ENCODE data around the gene ERC2.

DNA sequence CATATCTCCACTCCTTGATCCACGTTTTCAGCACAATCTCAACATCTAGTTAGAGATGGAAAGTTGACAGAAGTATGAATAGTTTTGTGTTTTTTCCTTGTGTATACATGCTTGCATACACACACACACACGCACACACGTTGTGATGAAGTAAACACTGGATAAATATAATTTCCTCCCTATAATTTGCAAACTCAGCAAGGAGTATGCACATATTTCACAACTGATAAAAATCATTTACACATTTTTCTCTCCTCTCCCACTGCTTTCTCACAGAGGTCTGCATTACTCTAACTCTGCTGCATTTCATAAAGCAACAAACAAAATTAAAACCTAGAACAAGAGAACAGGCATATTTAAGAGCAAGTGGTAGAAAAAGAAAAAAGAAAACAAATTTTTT, 320.9 kb downstream of the ERC2 start:
- no peak for TF ChIP-seq MAX (IDR thresholded peaks at IDR 0.05)
- no peak for TF ChIP-seq ZNF274 (CRISPR knock-in tag; IDR thresholded peaks at IDR 0.05)
- no peak for TF ChIP-seq SNAPC5 (CRISPR knock-in tag; IDR thresholded peaks at IDR 0.05; ENCODE audit: borderline replicate concordance)
- TF ChIP-seq MZF1 (CRISPR knock-in tag; IDR thresholded peaks at IDR 0.05; ENCODE audit: borderline replicate concordance), result no peak
- no peak for TF ChIP-seq FOXJ3 (CRISPR knock-in tag; IDR thresholded peaks at IDR 0.05; ENCODE audit: borderline replicate concordance)
- TF ChIP-seq, protein P1, sequence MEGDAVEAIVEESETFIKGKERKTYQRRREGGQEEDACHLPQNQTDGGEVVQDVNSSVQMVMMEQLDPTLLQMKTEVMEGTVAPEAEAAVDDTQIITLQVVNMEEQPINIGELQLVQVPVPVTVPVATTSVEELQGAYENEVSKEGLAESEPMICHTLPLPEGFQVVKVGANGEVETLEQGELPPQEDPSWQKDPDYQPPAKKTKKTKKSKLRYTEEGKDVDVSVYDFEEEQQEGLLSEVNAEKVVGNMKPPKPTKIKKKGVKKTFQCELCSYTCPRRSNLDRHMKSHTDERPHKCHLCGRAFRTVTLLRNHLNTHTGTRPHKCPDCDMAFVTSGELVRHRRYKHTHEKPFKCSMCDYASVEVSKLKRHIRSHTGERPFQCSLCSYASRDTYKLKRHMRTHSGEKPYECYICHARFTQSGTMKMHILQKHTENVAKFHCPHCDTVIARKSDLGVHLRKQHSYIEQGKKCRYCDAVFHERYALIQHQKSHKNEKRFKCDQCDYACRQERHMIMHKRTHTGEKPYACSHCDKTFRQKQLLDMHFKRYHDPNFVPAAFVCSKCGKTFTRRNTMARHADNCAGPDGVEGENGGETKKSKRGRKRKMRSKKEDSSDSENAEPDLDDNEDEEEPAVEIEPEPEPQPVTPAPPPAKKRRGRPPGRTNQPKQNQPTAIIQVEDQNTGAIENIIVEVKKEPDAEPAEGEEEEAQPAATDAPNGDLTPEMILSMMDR (CRISPR knock-in tag; IDR thresholded peaks at IDR 0.05), result no peak
- no peak for TF ChIP-seq MLLT10 (CRISPR knock-in tag; IDR thresholded peaks at IDR 0.05)
